Measurements from ENCODE around the gene ZNF280D.

ZNF280D gene

GRCh38 chr15:56741541-56741940 lies 8.2 kb upstream of the ZNF280D start:
- H3K9ac ChIP-seq (ENCODE audit: low read length): no peak overlapping the region
- no peaks in the 10 kb centered on the region for H3K27me3 ChIP-seq (ENCODE audit: control insufficient read depth, insufficient read depth, low read length)
- no peaks in the 10 kb centered on the region for H3K36me3 ChIP-seq (ENCODE audit: control insufficient read depth, insufficient read depth, low read length)
- no peaks in the 10 kb centered on the region for H3K9me3 ChIP-seq (ENCODE audit: control insufficient read depth, low read length)
- H3K4me1 ChIP-seq (ENCODE audit: control insufficient read depth, insufficient read depth, low read length): no peaks in the 10 kb centered on the region
- no peak overlapping the region for H3K4me3 ChIP-seq (ENCODE audit: low read length)

DNA sequence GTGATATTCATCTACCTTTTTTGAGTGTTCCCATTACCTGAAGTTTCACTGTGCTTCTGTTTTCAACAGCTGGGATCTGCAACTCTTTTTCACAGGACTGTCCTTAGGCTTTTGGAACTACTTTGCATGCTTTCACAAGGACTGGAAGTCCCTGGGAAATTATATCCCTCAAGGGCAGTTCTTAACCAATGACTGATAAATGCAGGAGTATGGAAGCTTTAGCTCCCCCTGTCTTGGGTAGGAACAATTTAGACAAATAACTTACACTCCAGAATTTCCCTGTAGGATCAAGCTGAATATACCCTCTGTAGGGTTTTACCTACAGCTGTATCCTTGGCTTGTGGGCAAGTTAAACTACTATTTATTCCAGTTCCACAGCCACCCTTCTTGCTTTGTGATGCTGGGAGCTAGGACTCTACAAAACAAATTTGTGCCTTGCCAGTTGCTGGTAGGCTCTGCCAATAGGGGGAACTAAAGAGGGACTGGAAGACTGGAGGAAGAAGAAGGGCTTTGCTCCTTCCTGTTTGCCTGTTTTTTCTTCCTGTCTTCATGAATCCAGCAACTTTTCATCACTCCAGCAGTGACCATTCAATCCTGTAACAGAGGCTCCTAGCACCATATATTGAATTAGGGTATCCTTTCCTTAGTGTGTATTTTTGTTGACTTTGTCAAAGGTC lies 6.8 kb upstream of the ZNF280D start:
- no peaks in the 10 kb centered on the region for H3K9me3 ChIP-seq (ENCODE audit: control insufficient read depth, low read length)

GRCh38 chr15:56739474-56739873 lies 6.2 kb upstream of the ZNF280D start:
- no peaks in the 10 kb centered on the region for H3K27me3 ChIP-seq (ENCODE audit: control insufficient read depth, insufficient read depth, low read length)
- H3K9me3 ChIP-seq (ENCODE audit: control insufficient read depth, low read length): no peaks in the 10 kb centered on the region
- H3K4me1 ChIP-seq (ENCODE audit: control insufficient read depth, insufficient read depth, low read length): no peaks in the 10 kb centered on the region
- no peak overlapping the region for H3K4me3 ChIP-seq (ENCODE audit: low read length)
- H3K36me3 ChIP-seq (ENCODE audit: control insufficient read depth, insufficient read depth, low read length): no peaks in the 10 kb centered on the region
- no peak overlapping the region for H3K9ac ChIP-seq (ENCODE audit: low read length)

More for the DNA sequence above, 6.8 kb upstream of the ZNF280D start:
- no peaks in the 10 kb centered on the region for H3K36me3 ChIP-seq (ENCODE audit: control insufficient read depth, insufficient read depth, low read length)
- no peak overlapping the region for H3K9ac ChIP-seq (ENCODE audit: low read length)
- no peak overlapping the region for H3K4me3 ChIP-seq (ENCODE audit: low read length)
- no peaks in the 10 kb centered on the region for H3K4me1 ChIP-seq (ENCODE audit: control insufficient read depth, insufficient read depth, low read length)
- H3K27me3 ChIP-seq (ENCODE audit: control insufficient read depth, insufficient read depth, low read length): no peaks in the 10 kb centered on the region

DNA sequence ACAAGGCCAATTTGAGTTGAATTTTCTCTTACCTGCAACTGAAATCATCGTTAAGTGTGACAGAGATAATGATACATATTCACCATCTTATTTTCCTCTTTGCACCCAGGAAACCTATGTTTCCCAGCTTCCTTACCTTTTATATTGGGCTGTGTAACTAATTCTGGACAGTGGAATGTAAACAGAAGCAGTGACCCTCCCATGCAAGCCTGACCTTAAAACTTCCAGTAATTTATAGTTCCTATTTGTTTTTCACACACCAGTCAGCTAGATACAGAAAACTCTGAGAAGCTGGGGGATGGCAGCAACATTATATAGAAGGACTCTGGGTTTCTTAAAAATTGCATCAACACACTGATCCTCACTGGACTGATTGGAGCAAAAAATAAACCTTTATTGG lies 4.5 kb upstream of the ZNF280D start:
- no peak overlapping the region for H3K4me3 ChIP-seq (ENCODE audit: low read length)
- no peaks in the 10 kb centered on the region for H3K27me3 ChIP-seq (ENCODE audit: control insufficient read depth, insufficient read depth, low read length)
- H3K36me3 ChIP-seq (ENCODE audit: control insufficient read depth, insufficient read depth, low read length): no peaks in the 10 kb centered on the region
- peaks cover 5% of the 10 kb centered on the region for H3K4me1 ChIP-seq (ENCODE audit: control insufficient read depth, insufficient read depth, low read length)
- H3K9me3 ChIP-seq (ENCODE audit: control insufficient read depth, low read length): no peaks in the 10 kb centered on the region
- H3K9ac ChIP-seq (ENCODE audit: low read length): no peak overlapping the region

- Histone ChIP-seq H3K9ac (ENCODE audit: low read length) (no peak overlapping the region), H3K4me3 (ENCODE audit: low read length) (no peak overlapping the region), H3K27me3 (ENCODE audit: control insufficient read depth, insufficient read depth, low read length) (no peaks in the 10 kb centered on the region), H3K36me3 (ENCODE audit: control insufficient read depth, insufficient read depth, low read length) (no peaks in the 10 kb centered on the region), H3K9me3 (ENCODE audit: control insufficient read depth, low read length) (no peaks in the 10 kb centered on the region), H3K4me1 (ENCODE audit: control insufficient read depth, insufficient read depth, low read length) (peaks cover 6% of the 10 kb centered on the region)
These were observed 3.8 kb upstream of the ZNF280D start for GRCh38 chr15:56736881-56737707.

- Histone ChIP-seq H3K4me3 (ENCODE audit: low read length) (no peak overlapping the region), H3K36me3 (ENCODE audit: control insufficient read depth, insufficient read depth, low read length) (no peaks in the 10 kb centered on the region), H3K9me3 (ENCODE audit: control insufficient read depth, low read length) (no peaks in the 10 kb centered on the region), H3K27me3 (ENCODE audit: control insufficient read depth, insufficient read depth, low read length) (no peaks in the 10 kb centered on the region), H3K4me1 (ENCODE audit: control insufficient read depth, insufficient read depth, low read length) (peaks cover 13% of the 10 kb centered on the region), H3K9ac (ENCODE audit: low read length) (no peak overlapping the region)
These were observed 3.0 kb upstream of the ZNF280D start for GRCh38 chr15:56736308-56736707.

GRCh38 chr15:56735589-56735988 lies 2.3 kb upstream of the ZNF280D start:
- H3K36me3 ChIP-seq (ENCODE audit: control insufficient read depth, insufficient read depth, low read length): no peaks in the 10 kb centered on the region
- no peaks in the 10 kb centered on the region for H3K9me3 ChIP-seq (ENCODE audit: control insufficient read depth, low read length)
- no peaks in the 10 kb centered on the region for H3K27me3 ChIP-seq (ENCODE audit: control insufficient read depth, insufficient read depth, low read length)
- H3K9ac ChIP-seq (ENCODE audit: low read length): no peak overlapping the region
- peaks cover 19% of the 10 kb centered on the region for H3K4me1 ChIP-seq (ENCODE audit: control insufficient read depth, insufficient read depth, low read length)
- H3K4me3 ChIP-seq (ENCODE audit: low read length): no peak overlapping the region

DNA sequence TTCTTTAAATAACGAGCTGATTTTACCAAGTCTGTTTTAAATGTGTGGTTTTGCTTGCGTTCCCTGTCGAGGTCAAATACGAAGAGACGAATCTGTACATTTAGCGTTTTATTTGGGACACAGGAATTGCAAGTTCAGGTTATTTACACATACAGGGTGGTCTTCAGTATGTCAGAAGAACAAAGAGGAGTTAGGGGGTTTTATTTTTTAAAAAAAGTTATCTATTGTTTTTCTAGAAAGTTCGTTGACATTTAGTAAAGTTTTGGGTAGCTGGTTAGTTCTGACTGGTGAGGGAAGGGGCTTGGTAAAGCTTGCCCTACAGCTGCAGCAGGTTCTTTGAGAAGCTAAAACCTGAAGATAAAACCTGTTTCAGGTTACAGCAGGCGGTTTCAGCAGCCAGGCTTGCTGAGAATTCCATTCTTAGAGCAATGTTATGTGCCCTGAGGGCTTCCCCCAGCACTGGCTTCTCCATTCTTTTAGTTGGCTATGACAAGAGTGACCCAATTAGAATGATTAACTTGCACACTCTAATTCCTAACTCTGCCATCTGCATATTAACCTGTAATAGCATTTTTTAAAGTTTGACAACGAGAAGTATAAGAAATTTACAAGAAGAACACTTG lies 815 bp upstream of the ZNF280D start:
- H3K9me3 ChIP-seq (ENCODE audit: control insufficient read depth, low read length): no peaks in the 10 kb centered on the region
- no peak overlapping the region for H3K9ac ChIP-seq (ENCODE audit: low read length)
- no peak overlapping the region for H3K4me3 ChIP-seq (ENCODE audit: low read length)

DNA sequence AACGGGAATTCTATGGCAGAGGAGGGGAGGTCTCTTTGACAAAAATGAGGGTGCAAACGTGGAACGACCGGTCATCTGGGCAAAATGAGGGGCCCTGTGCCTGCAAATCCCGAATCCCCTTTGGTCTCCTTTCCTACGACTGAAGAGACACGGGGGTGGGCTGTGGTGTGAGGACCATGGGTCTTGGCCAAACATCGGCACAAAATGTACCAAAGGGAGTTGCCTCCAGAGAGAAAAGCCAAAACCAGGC lies 498 bp downstream of the ZNF280D start:
- H3K4me1 ChIP-seq (ENCODE audit: control insufficient read depth, insufficient read depth, low read length): peaks cover 22% of the 10 kb centered on the region
- H3K36me3 ChIP-seq (ENCODE audit: control insufficient read depth, insufficient read depth, low read length): no peaks in the 10 kb centered on the region
- H3K9me3 ChIP-seq (ENCODE audit: control insufficient read depth, low read length): no peaks in the 10 kb centered on the region
- no peaks in the 10 kb centered on the region for H3K27me3 ChIP-seq (ENCODE audit: control insufficient read depth, insufficient read depth, low read length)
- peak overlapping the region; percentile 87 for H3K9ac ChIP-seq (ENCODE audit: low read length)
- peak overlapping the region; percentile 66 for H3K4me3 ChIP-seq (ENCODE audit: low read length)

More for the DNA sequence above, 815 bp upstream of the ZNF280D start:
- H3K27me3 ChIP-seq (ENCODE audit: control insufficient read depth, insufficient read depth, low read length): no peaks in the 10 kb centered on the region
- no peaks in the 10 kb centered on the region for H3K36me3 ChIP-seq (ENCODE audit: control insufficient read depth, insufficient read depth, low read length)
- H3K4me1 ChIP-seq (ENCODE audit: control insufficient read depth, insufficient read depth, low read length): peaks cover 22% of the 10 kb centered on the region

DNA sequence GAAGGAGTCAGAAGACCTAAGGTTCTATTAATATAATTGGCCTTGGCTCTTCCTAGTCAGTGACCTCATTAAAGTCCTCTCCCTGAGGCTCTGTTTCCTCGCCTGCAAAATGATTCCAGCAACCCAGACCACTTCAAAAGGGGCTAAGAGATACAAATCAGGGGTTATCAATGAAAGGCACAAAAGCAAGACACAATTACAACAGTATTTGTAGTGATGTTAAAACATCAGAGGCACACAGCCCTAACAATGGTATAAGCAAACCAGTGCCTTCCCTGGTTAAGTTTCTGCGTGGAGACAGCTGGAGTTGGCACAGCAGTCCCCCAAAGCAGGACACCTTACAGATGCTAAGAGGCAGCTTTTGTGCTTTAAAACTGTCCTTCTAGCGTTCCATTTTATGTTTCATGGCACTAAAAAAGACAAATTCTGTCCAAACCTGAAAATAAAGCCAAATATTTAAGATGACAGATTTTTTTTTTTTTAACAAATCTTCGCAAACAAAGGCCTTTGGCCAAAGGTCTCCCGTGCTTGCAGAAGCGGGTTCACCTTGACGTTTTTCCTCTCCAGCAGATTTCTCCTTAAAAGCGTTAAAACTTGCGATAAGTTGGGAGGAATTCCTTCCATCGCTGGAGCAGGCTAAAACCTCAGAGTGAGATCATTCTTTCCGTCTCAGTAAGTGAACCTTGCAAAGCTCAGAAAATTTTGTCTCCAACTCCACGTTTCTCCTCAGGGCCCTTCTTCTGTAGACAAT lies 999 bp downstream of the ZNF280D start:
- H3K9ac ChIP-seq (ENCODE audit: low read length): peak overlapping the region; percentile 87
- H3K4me1 ChIP-seq (ENCODE audit: control insufficient read depth, insufficient read depth, low read length): peaks cover 22% of the 10 kb centered on the region
- H3K4me3 ChIP-seq (ENCODE audit: low read length): peak overlapping the region; percentile 66
- no peaks in the 10 kb centered on the region for H3K9me3 ChIP-seq (ENCODE audit: control insufficient read depth, low read length)
- H3K27me3 ChIP-seq (ENCODE audit: control insufficient read depth, insufficient read depth, low read length): no peaks in the 10 kb centered on the region
- H3K36me3 ChIP-seq (ENCODE audit: control insufficient read depth, insufficient read depth, low read length): no peaks in the 10 kb centered on the region

DNA sequence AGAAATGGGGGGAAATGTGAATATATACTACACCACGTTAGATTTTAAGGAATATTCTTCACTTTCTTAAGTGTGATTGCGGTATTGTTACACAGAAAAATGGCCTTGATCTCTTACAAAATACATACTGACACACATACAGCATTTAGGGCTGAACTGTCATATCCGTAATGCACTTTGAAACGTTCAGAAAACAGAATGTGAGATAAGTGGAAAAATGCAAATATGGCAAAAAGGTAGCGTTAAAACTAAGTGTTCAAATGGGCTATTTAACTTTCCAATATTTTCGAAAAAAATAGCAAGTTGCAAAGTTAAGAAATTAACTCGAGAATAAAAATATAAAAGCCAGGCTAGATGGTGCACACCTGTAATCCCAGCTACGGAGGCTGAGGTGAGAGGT lies 1.8 kb downstream of the ZNF280D start:
- no peak overlapping the region for H3K9ac ChIP-seq (ENCODE audit: low read length)
- H3K27me3 ChIP-seq (ENCODE audit: control insufficient read depth, insufficient read depth, low read length): no peaks in the 10 kb centered on the region
- H3K4me3 ChIP-seq (ENCODE audit: low read length): no peak overlapping the region
- H3K4me1 ChIP-seq (ENCODE audit: control insufficient read depth, insufficient read depth, low read length): peaks cover 22% of the 10 kb centered on the region
- no peaks in the 10 kb centered on the region for H3K9me3 ChIP-seq (ENCODE audit: control insufficient read depth, low read length)
- H3K36me3 ChIP-seq (ENCODE audit: control insufficient read depth, insufficient read depth, low read length): no peaks in the 10 kb centered on the region

GRCh38 chr15:56729561-56729960 lies 3.7 kb downstream of the ZNF280D start:
- Histone ChIP-seq H3K27me3 (ENCODE audit: control insufficient read depth, insufficient read depth, low read length) (no peaks in the 10 kb centered on the region), H3K9ac (ENCODE audit: low read length) (no peak overlapping the region), H3K36me3 (ENCODE audit: control insufficient read depth, insufficient read depth, low read length) (no peaks in the 10 kb centered on the region), H3K4me1 (ENCODE audit: control insufficient read depth, insufficient read depth, low read length) (peaks cover 22% of the 10 kb centered on the region), H3K4me3 (ENCODE audit: low read length) (no peak overlapping the region), H3K9me3 (ENCODE audit: control insufficient read depth, low read length) (no peaks in the 10 kb centered on the region)

Data from mucosa of stomach (tissue), 1 donor.